ENCODE results near the gene SSX2IP.
A peak's percentile ranks its signal among the peaks of the same experiment; 100 is the strongest.

Gene SSX2IP

GRCh38 chr1:84721152-84721551 lies 30.9 kb upstream of the SSX2IP start:
- ChIA-PET POLR2A (no interaction called here), CTCF (interaction anchor here (0.6 to 0.7 kb wide), 2 partner anchors 16 to 791 kb away, joined by 3 read pairs; no protein-coding TSS in a partner anchor)
- no peaks in the 10 kb centered on the region for H3K9me3 ChIP-seq (ENCODE audit: control insufficient read depth, insufficient read depth, low read depth, low read length)
- no peak overlapping the region for H3K4me3 ChIP-seq (ENCODE audit: low read depth, low read length)
- H3K36me3 ChIP-seq (ENCODE audit: control insufficient read depth in 2 of 2, insufficient read depth in 1 of 2, low read length in 2 of 2) = no peaks in the 10 kb centered on the region
- TF ChIP-seq ZNF335 (tag by site-specific recombination; conservative IDR thresholded peaks at IDR 0.05) (0 out of 2 replicates have a peak, but pooled peaks have one; percentile 15), ZNF398 (tag by site-specific recombination; IDR thresholded peaks at IDR 0.05) (no peak)
- no peak overlapping the region for H3K27ac ChIP-seq (ENCODE audit: extremely low read depth, low read depth, low read length)
- no peaks in the 10 kb centered on the region for H3K4me1 ChIP-seq (ENCODE audit: control insufficient read depth, insufficient read depth, low read length)

GRCh38 chr1:84720221-84720780 lies 30.0 kb upstream of the SSX2IP start:
- no peaks in the 10 kb centered on the region for H3K9me3 ChIP-seq (ENCODE audit: control insufficient read depth, insufficient read depth, low read depth, low read length)
- no peak for TF ChIP-seq ZSCAN16 (tag by site-specific recombination; IDR thresholded peaks at IDR 0.05)
- no peak for TF ChIP-seq ZNF701 (tag by site-specific recombination; IDR thresholded peaks at IDR 0.05)
- no peak for TF ChIP-seq ZNF133 (tag by site-specific recombination; IDR thresholded peaks at IDR 0.05)
- no peak for TF ChIP-seq SP7 (tag by site-specific recombination; IDR thresholded peaks at IDR 0.05)
- TF ChIP-seq WT1 (tag by site-specific recombination; IDR thresholded peaks at IDR 0.05) = no peak
- TF ChIP-seq ZNF558 (tag by site-specific recombination; IDR thresholded peaks at IDR 0.05) = no peak
- TF ChIP-seq REST (tag by site-specific recombination; IDR thresholded peaks at IDR 0.05) = no peak
- no peak for TF ChIP-seq HIC1 (tag by site-specific recombination; IDR thresholded peaks at IDR 0.05)
- TF ChIP-seq ZNF518A (tag by site-specific recombination; conservative IDR thresholded peaks at IDR 0.05; ENCODE audit: low read depth) = no peak
- TF ChIP-seq ZNF529 (tag by site-specific recombination; IDR thresholded peaks at IDR 0.05; ENCODE audit: insufficient replicate concordance) = no peak
- no peak for TF ChIP-seq ZNF398 (tag by site-specific recombination; IDR thresholded peaks at IDR 0.05)
- no peak for TF ChIP-seq YY2 (tag by site-specific recombination; IDR thresholded peaks at IDR 0.05)
- no peak for TF ChIP-seq ZNF843 (tag by site-specific recombination; IDR thresholded peaks at IDR 0.05)
- H3K36me3 ChIP-seq (ENCODE audit: control insufficient read depth in 2 of 2, insufficient read depth in 1 of 2, low read length in 2 of 2) = no peaks in the 10 kb centered on the region
- H3K4me1 ChIP-seq (ENCODE audit: control insufficient read depth, insufficient read depth, low read length) = no peaks in the 10 kb centered on the region
- ChIA-PET CTCF (interaction anchor here (0.6 kb wide), 2 partner anchors 791 to 937 kb away, joined by 3 read pairs; no protein-coding TSS in a partner anchor), POLR2A (no interaction called here)
- H3K4me3 ChIP-seq (ENCODE audit: low read depth, low read length) = no peak overlapping the region
- no peak overlapping the region for H3K27ac ChIP-seq (ENCODE audit: extremely low read depth, low read depth, low read length)
